HCT116 (cell line): ENCODE results near the gene KYAT1. TPM values are rescaled to one million over a fixed set of nuclear protein-coding genes. Genes with fewer than 3 reads are reported as not detected.

ENCODE experiments used
- ATAC-seq: fragments of 200-7000 bp; cut with Tn5 transposase; 2 replicates; pipeline ENCODE4 v1.9.1; 2020; ENCODE audit warnings: mild to moderate bottlenecking, moderate library complexity
- BruUV-seq: library from RNA; stranded (reverse); fragments of 400-500 nt; replicated peaks from 2 replicates; lab custom pipeline; 2021; lab: Mats Ljungman, UMichigan
- CTCF ChIA-PET: fragments of 300-600 bp; sonication (Branson Sonifier 250); formaldehyde crosslinking; loops from one replicate; lab custom pipeline; 2021; ENCODE audit warnings: antibody characterized with exemption; lab: Charles Lee
- POLR2A ChIA-PET: fragments of 300-600, 350-600 bp; sonication (Branson Sonifier 250); formaldehyde crosslinking; loops from one replicate; lab custom pipeline; 2021; ENCODE audit warnings: antibody characterized with exemption; lab: Charles Lee
- RAD21 ChIA-PET, 2 experiments: fragments of 300-600 bp; sonication (Branson Sonifier 250); formaldehyde crosslinking; loops; one replicate each; lab custom pipeline; 2023; ENCODE audit warnings: low total read pairs in 2 of 2; ENCODE audit not compliant: uncharacterized antibody in 2 of 2, unreplicated experiment in 2 of 2, low non-redundant PET in 1 of 2; lab: Charles Lee
- DNase-seq: peaks from one replicate; pipeline ENCODE4 v3.0.0-alpha.2; 2010; ENCODE audit warnings: low read depth, low spot score
- H2AFZ ChIP-seq: fragments of 200-600 bp; shearing (Covaris generic), sonication (generic); 2 replicates; pipeline ENCODE4 v1.6.1; 2017; ENCODE audit warnings: low read depth, mixed run types, mixed read lengths, antibody characterized with exemption, low read length; ENCODE audit not compliant: poor library complexity, severe bottlenecking
- H3K27ac ChIP-seq: 2 replicates; pipeline ENCODE4 v1.5.1; 2012; ENCODE audit warnings: low read depth, low read length
- H3K27me3 ChIP-seq: fragments of 200-600 bp; sonication (generic); 2 replicates; pipeline ENCODE4 v1.6.1; 2016; ENCODE audit warnings: mixed run types, low read length, mixed read lengths; ENCODE audit not compliant: insufficient read depth
- H3K36me3 ChIP-seq, 2 experiments: fragments of 200-500 bp in 1 of 2; fragments of 200-600 bp in 1 of 2; sonication (Bioruptor generic) in 1 of 2; sonication (generic) in 1 of 2; 2 replicates each; pipeline versions ENCODE4 v1.5.1 to v1.6.1; 2014 to 2016; ENCODE audit warnings: low read length in 2 of 2, inconsistent platforms in 1 of 2, mixed read lengths in 1 of 2, mixed run types in 1 of 2; ENCODE audit not compliant: insufficient read depth in 2 of 2, control insufficient read depth in 1 of 2
- H3K4me1 ChIP-seq, 2 experiments: fragments of 200-600 bp in 1 of 2; sonication (generic) in 1 of 2; 2 replicates each; pipeline versions ENCODE4 v1.5.1 to v1.6.1; 2012 to 2017; ENCODE audit warnings: low read length in 2 of 2, inconsistent platforms in 1 of 2, mild to moderate bottlenecking in 1 of 2, mixed read lengths in 1 of 2, mixed run types in 1 of 2, moderate library complexity in 1 of 2; ENCODE audit not compliant: insufficient read depth in 2 of 2, control insufficient read depth in 1 of 2
- H3K4me2 ChIP-seq: fragments of 200-600 bp; sonication (generic); 2 replicates; pipeline ENCODE4 v1.6.1; 2017; ENCODE audit warnings: mixed run types, low read length, mixed read lengths
- H3K4me3 ChIP-seq, 2 experiments: fragments of 200-600 bp in 1 of 2; sonication (generic) in 1 of 2; replicated peaks in 1 of 2; 2 replicates each; pipeline ENCODE4 v1.5.1; 2011 to 2016; ENCODE audit warnings: low read length in 2 of 2, control low read depth in 1 of 2, low read depth in 1 of 2, mild to moderate bottlenecking in 1 of 2, mixed read lengths in 1 of 2, mixed run types in 1 of 2
- H3K79me2 ChIP-seq: fragments of 200-600 bp; sonication (generic); 2 replicates; pipeline ENCODE4 v1.6.1; 2017; ENCODE audit warnings: mild to moderate bottlenecking, mixed run types, low read length, moderate library complexity, mixed read lengths; ENCODE audit not compliant: insufficient read depth
- H3K9ac ChIP-seq: fragments of 200-600 bp; sonication (generic); 2 replicates; pipeline ENCODE4 v1.6.1; 2016; ENCODE audit warnings: low read length, mixed read lengths
- H3K9me2 ChIP-seq: fragments of 200-600 bp; sonication (generic), shearing (Covaris generic); 2 replicates; pipeline ENCODE4 v1.6.1; 2017; ENCODE audit warnings: mixed run types, mild to moderate bottlenecking, moderate library complexity; ENCODE audit not compliant: insufficient read depth
- H3K9me3 ChIP-seq, 2 experiments: fragments of 200-500 bp in 1 of 2; fragments of 200-600 bp in 1 of 2; sonication (Bioruptor generic) in 1 of 2; sonication (generic) in 1 of 2; 2 replicates each; pipeline ENCODE4 v1.6.1; 2014 to 2017; ENCODE audit warnings: low read length in 2 of 2, mixed read lengths in 2 of 2, inconsistent platforms in 1 of 2, low read depth in 1 of 2, mild to moderate bottlenecking in 1 of 2, mixed run types in 1 of 2, moderate library complexity in 1 of 2; ENCODE audit not compliant: control insufficient read depth in 1 of 2, insufficient read depth in 1 of 2
- H4K20me1 ChIP-seq: fragments of 200-600 bp; sonication (generic), shearing (Covaris generic); 2 replicates; pipeline ENCODE4 v1.6.1; 2017; ENCODE audit warnings: mixed run types, mild to moderate bottlenecking, moderate library complexity; ENCODE audit not compliant: insufficient read depth
- CBX3 ChIP-seq: IDR thresholded peaks from 2 replicates; pipeline ENCODE4 v1.6.1; 2012; ENCODE audit warnings: low read depth
- CEBPB ChIP-seq: IDR thresholded peaks from 2 replicates; pipeline ENCODE4 v1.6.1; 2012; ENCODE audit warnings: low read depth
- CTCF ChIP-seq, 3 experiments: fragments of 200-600 bp in 1 of 3; sonication (generic) in 1 of 3; IDR thresholded peaks in 2 of 3; conservative IDR thresholded peaks in 1 of 3; 2 replicates each; pipeline ENCODE4 v1.5.1; 2012 to 2017; ENCODE audit warnings: low read depth in 2 of 3, low read length in 2 of 3, antibody characterized with exemption in 1 of 3, borderline replicate concordance in 1 of 3, control low read depth in 1 of 3, mild to moderate bottlenecking in 1 of 3, mixed read lengths in 1 of 3, mixed run types in 1 of 3, moderate library complexity in 1 of 3; ENCODE audit not compliant: insufficient read depth in 1 of 3
- EZH2 ChIP-seq: fragments of 200-600 bp; sonication (generic); IDR thresholded peaks from 2 replicates; pipeline ENCODE4 v1.6.1; 2017; ENCODE audit warnings: antibody characterized with exemption, mixed run types
- FOSL1 ChIP-seq: IDR thresholded peaks from 2 replicates; pipeline ENCODE4 v1.6.1; 2012; ENCODE audit warnings: low read depth
- JUND ChIP-seq: IDR thresholded peaks from 2 replicates; pipeline ENCODE4 v1.6.1; 2012
- MAX ChIP-seq: IDR thresholded peaks from 2 replicates; pipeline ENCODE4 v1.6.1; 2012
- ZBTB33 ChIP-seq: IDR thresholded peaks from 2 replicates; pipeline ENCODE4 v1.6.1; 2011; ENCODE audit warnings: mild to moderate bottlenecking, low read length, moderate library complexity; ENCODE audit not compliant: insufficient replicate concordance; ENCODE audit errors: extremely low read depth
- ZFX ChIP-seq: fragments of 450-650 bp; IDR thresholded peaks from 2 replicates; pipeline ENCODE4 v1.6.1; 2017
- ZNF274 ChIP-seq: fragments of 200-500 bp; sonication (Bioruptor generic); IDR thresholded peaks from 2 replicates; pipeline ENCODE4 v1.6.1; 2014; ENCODE audit warnings: mild to moderate bottlenecking, low read depth, low read length, inconsistent platforms
- intact Hi-C: fragments of 100-400 bp; cut with micrococcal nuclease; formaldehyde crosslinking; loops from 2 replicates; pipeline ENCODE4 v1.10.0; 2022
- total RNA-seq: library from RNA; stranded (reverse); gene quantifications from one replicate; pipeline ENCODE4 v1.2.1, GENCODE V29; 2021; ENCODE audit not compliant: unreplicated experiment

KYAT1 gene
- total RNA-seq, 1 experiment from 2014 or later: 10.1 TPM

DNA sequence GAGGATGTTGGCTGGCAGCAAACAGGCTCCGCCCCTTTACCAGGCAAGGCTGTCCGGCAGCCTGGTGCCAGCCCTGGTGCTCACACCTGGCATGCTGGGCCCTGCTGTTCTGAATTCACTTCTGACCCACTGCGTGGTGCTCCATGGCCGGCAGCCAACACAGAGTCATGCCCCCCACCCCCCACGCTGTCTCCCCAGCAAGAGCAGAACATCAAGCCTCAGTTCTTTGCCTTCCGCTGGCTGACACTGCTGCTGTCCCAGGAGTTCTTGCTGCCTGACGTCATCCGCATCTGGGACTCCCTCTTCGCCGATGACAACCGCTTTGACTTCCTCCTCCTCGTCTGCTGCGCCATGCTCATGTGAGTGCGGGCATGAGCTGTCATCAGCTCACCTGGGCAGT is 76.1 kb downstream of the KYAT1 start:
- no peaks in the 10 kb centered on the region for H3K9me2 ChIP-seq
- ChIA-PET CTCF (no interaction called here), RAD21 (no interaction called here), POLR2A (no interaction called here)
- no peaks in the 10 kb centered on the region for H3K9me3 ChIP-seq
- ATAC-seq (no peak), DNase-seq (no peak)
- H2AFZ ChIP-seq: no peak overlapping the region
- BruUV-seq: no TSS peak
- H3K79me2 ChIP-seq: no peaks in the 10 kb centered on the region
- H3K9ac ChIP-seq: no peak overlapping the region
- H3K4me2 ChIP-seq: no peak overlapping the region
- TF ChIP-seq MAX (no peak), ZFX (no peak), FOSL1 (no peak), CTCF (IDR thresholded peaks at IDR 0.05 in 2 of 3, conservative IDR thresholded peaks at IDR 0.05 in 1 of 3; ENCODE audit: borderline replicate concordance in 1 of 3, insufficient read depth in 1 of 3, low read depth in 2 of 3, low read length in 2 of 3) (no peak), CEBPB (no peak), JUND (no peak), EZH2 (no peak), ZNF274 (no peak), ZBTB33 (no peak), CBX3 (no peak)
- no peak overlapping the region for H3K4me3 ChIP-seq
- no peaks in the 10 kb centered on the region for H4K20me1 ChIP-seq
- intact Hi-C loops: no loop called here
- no peak overlapping the region for H3K27ac ChIP-seq
- no peaks in the 10 kb centered on the region for H3K27me3 ChIP-seq
- peaks cover 3 to 6% of the 10 kb centered on the region in 2 experiments; a peak in 3 of 4 replicates for H3K36me3 ChIP-seq
- no peaks in the 10 kb centered on the region for H3K4me1 ChIP-seq
